ENCODE measurements around the gene CD300H.
"Not testable (repeated sequence)": the region's sequence is repeated elsewhere in the genome, so short reads cannot be mapped to it uniquely, and the experiment has no call there.

Gene CD300H

DNA sequence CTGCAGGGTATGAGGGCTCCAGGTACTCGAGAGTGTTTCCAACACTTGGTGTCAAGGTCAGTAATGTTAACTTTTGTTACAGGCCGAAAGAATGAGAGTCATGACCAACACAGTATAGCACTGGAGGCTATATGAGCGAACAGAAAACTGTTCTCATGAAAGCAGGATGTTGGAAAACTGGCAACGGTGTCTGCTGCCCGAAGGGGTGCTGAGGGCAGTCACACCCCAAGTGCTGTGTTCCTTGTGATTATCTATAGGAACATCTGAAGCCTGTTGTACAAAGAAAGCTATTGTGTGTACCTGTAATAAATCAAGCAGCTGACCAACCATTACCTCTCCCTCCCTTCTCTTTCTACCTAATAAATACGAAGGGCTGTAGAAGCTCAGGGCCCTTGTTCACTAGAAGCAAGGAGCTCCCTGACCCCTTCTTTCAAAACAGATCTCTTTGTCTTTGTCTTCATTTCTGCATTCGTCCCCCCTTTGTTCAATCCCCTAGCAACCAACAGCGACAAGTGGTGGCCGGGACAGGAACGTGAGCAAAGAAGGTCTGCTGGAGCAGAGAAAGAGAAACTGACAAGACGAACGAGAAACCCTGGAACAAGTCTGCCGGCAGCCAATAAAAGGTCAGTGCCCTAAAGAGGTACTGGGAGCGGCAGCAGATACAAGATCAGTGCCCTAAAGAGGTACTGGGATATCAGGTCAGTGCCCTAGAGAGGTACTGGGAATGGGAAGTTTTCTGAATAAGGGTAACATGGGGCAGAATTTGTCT lies 17.2 kb upstream of the CD300H start:
- no peak for DNase-seq (ENCODE audit: low spot score)

DNA sequence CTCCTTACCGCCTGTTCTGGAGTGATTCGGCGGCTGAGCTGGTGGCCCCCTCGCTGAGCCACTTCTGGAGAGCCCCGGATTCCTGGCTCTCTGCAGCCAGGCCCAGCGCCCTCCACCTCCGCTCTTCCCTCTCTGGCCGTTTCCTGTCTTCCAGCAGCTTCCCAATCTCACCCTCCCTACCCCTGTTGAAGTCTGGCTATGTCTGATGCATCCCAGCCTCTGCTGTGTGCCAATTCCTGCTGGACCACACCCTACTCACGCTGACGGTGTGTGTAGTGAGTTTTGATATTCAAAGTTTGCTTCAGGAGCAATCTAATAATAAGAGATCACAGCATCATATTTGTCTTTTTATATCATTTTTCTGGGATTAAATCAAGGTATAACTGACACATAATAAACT lies 15.3 kb upstream of the CD300H start:
- no peak for DNase-seq (ENCODE audit: low spot score)

- no peak for DNase-seq (ENCODE audit: low spot score)
These were observed 12.6 kb upstream of the CD300H start for GRCh38 chr17:74579900-74580299.

- no peak for DNase-seq (ENCODE audit: low spot score)
These were observed 11.7 kb upstream of the CD300H start for GRCh38 chr17:74578979-74579378.

- no peak for DNase-seq (ENCODE audit: low spot score)
These were observed 7.3 kb upstream of the CD300H start for GRCh38 chr17:74574489-74575142.

GRCh38 chr17:74573635-74574034 lies 6.3 kb upstream of the CD300H start:
- DNase-seq (ENCODE audit: low spot score), result not testable (repeated sequence)

GRCh38 chr17:74573169-74573568 lies 5.9 kb upstream of the CD300H start:
- no peak for DNase-seq (ENCODE audit: low spot score)

DNA sequence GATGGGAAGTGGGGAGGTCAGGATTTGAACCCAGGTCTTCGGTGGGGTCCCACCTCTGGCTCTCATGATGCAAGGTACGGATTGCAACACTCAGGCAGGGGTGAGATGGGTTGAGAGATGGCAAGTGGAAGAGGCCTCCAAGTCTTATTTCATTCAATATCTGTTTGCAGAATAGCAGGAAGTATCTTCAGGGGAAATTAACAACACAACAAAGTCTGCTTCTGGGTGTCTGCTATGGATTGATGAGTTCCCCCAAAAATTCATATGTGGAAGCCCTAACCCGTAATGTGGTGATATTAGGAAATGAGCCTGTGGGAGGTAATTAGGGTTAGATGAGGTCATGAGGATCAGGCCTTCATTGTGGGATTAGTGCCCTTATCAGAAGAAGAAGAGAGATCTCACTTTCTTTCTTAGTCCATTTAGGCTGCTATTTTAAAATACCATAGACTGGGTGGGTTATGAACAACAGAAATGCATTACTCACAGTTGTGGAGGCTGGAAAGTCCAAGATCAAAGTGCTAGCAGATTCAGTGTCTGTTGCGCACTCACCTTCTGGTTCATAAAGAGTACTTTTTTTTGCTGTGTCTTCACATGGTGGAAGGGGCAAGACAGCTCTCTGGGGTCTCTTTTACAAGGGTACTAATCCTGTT lies 4.4 kb upstream of the CD300H start:
- DNase-seq (ENCODE audit: low spot score), result no peak

- peak; percentile 14 for DNase-seq (ENCODE audit: low spot score)
These were observed 2.0 kb upstream of the CD300H start for GRCh38 chr17:74569020-74570003.

- no peak for DNase-seq (ENCODE audit: low spot score)
These were observed 981 bp upstream of the CD300H start for GRCh38 chr17:74568106-74568873.

DNA sequence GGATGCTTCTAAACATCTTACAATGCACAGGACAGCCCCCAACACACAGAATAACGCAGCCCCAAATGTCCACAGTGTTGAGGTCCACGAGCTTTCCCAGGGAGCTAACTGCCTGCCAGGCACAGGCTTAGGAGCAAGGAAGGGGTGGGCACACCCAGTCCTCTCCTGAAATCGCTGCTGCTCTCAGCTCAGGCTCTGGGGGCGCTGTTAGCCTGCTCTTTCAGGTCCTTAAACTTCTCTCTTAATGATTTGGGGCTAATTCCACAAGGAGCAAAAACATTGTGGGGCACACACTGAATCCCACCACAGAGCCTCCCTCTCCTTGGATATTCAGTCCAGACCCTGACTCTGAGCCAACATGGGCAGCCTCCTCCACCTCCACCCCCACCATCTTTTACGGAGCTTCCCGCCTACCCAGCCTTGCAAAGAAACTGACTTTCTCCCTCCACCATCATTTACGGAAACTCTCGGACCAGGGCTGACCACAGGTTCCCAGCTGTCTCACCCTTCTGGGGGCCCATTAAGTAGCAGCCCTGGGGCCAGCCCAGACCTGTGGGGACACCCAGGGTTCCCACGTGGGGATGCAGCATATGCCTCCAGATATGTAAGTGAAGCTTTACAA lies 1.1 kb downstream of the CD300H start:
- DNase-seq (ENCODE audit: low spot score), result peak; percentile 29

GRCh38 chr17:74565126-74565525 lies 2.2 kb downstream of the CD300H start:
- no peak for DNase-seq (ENCODE audit: low spot score)

DNA sequence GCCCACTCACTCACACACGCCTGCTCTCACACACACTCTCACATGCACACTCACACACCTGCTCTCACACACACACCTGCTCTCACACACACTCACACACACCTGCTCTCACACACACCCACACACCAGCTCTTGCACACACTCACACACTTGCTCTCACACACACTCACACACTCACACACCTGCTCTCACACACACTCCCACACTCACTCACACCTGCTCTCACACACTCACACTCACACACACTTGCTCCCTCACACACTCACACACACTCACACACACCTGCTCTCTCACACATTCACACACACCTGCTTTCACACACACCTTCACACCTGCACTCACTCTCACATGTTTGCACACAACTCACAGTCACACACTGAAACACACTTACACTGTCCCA lies 4.0 kb downstream of the CD300H start:
- DNase-seq (ENCODE audit: low spot score), result no peak

- no peak for DNase-seq (ENCODE audit: low spot score)
These were observed 5.7 kb downstream of the CD300H start for GRCh38 chr17:74561586-74561985.

DNA sequence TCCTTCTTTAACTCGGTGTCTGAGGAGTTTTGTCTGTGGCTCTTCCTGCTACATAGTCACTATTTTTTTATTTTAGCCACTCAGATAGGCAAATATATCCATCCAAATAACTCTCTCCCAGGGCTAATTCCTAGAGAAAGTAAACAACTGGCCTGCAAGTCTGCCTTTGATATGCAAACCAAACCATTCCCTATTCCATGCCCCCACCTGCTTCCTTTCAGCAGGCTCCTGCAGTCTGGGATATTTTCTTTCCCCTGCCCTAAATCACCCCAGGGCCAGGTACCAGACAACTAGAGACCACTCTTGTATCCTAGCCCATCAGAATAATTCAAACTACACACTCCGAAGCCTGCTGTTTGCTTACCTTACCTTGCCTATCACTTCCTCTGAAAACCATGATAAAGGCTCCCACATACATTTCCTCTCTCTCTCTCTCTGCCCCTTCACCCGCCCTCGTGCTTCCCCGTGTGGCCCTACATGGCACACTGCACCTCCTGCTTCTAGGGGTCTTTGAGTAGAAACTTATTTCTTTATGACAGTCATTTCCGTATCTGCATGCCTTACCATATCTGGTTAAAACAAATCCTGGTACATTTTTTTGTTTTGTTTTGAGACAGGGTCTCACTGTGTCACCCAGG lies 8.3 kb downstream of the CD300H start:
- DNase-seq (ENCODE audit: low spot score), result no peak

- not testable (repeated sequence) for DNase-seq (ENCODE audit: low spot score)
These were observed 8.9 kb downstream of the CD300H start for GRCh38 chr17:74558402-74558801.

DNA sequence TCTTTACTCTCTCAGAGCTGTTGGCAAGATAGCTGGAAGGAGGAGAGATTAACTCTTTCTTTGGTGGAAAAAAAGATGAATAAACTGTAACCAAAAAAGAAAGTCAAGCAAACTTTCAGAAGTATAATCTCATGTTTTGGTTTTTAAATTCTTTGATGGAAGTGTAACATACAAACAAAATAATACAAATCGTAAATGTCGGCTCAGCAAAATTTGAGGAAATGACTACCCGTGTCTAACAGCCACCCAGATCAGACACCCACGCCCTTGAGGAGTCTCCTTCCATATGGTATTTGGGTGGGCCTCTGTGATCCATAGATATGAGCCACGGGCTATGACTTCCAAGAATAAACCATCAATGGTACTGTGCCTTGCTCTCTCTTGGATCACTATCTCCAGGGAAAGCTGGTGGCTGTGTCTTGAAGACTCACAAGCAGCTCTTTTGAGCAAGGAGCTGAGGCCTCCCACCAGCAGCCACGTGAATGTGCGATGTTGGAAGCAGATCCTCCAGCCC lies 11.8 kb downstream of the CD300H start:
- DNase-seq (ENCODE audit: low spot score), result no peak

- no peak for DNase-seq (ENCODE audit: low spot score)
These were observed 12.4 kb downstream of the CD300H start for GRCh38 chr17:74554909-74555308.

DNA sequence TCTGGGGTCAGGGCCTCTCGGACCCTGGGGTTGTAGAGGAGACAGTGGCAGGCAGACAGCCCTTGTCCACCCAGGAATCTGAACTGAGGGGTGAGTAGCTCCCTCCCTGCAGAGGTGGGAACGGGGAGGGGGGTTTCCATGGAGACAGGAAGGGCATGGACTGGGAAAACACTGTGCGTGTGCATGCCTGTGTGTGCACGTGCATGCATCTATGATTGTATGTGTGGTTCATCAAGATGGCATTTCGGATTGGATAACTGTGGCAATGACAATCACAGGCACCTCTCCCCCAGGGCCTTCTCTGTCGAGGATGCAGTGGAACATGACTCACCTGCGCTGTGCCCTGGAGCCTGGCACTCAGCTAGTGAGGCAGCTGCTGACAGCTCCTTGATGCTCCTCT lies 15.3 kb downstream of the CD300H start:
- no peak for DNase-seq (ENCODE audit: low spot score)

DNA sequence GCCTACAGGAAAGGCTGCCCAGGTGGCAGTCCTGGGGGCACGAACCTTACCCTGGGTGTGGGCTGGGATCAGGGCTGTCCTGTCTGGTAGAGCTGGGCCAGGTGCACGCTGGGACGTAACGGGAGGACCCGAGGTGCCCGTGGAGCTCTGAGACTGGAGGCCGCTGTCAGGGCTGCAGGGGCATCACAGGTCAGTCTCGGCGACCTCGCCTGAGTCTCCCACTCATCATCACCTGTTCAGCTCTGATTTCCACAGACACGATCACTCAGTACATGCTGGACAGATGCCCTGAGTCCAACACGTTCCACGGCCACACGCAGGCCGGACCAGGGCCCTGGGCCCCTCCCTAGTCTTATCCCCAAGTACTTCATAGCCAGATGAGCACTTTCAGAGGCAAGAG lies 16.7 kb downstream of the CD300H start:
- DNase-seq (ENCODE audit: low spot score), result no peak

Data from CD4-positive, alpha-beta T cell treated with Interleukin-2 at 100 ng/mL for 4 hours (primary cell).